ENCODE measurements around the gene PTGIR. TPM values are rescaled to one million over a fixed set of nuclear protein-coding genes. Genes with fewer than 3 reads are reported as not detected.

Gene PTGIR
- total RNA-seq, 1 experiment from 2014 or later, result 0.24 TPM

DNA sequence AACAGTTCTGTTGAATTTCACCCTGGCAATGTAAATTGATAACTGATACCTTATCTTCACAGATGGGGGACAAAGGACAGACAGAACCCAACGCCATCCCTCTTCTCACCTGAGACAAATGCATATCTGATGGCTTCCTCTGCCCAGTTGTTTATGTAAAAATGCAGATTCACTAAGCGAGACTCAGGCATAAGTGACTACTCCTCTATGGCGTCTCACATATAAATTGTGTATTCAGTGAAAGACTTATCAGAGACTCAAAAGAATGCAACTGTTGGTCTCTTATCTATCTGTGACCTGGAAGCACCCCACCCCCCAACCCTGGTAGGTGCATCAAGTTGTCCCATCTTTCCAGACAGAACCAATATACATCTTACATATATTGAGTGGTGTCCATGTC is 37.0 kb downstream of the PTGIR start:
- Mint-ChIP-seq H3K27ac (no peak overlapping the region), H3K36me3 (no peaks in the 10 kb centered on the region), H3K4me3 (no peak overlapping the region), H3K4me1 (no peaks in the 10 kb centered on the region), H3K9me3 (peaks cover 12% of the 10 kb centered on the region), H3K27me3 (ENCODE audit: low read depth) (no peaks in the 10 kb centered on the region; the same call in none of the 2 replicates)
- ChIA-PET CTCF (no interaction called here), POLR2A (interaction anchor here (0.7 kb wide), 1 partner anchor 13 kb away, joined by 3 read pairs; the partner anchor contains the start of gene CALM3)
- DNase-seq (ENCODE audit: low spot score) (no peak), ATAC-seq (no peak)
- TF ChIP-seq, protein P1, sequence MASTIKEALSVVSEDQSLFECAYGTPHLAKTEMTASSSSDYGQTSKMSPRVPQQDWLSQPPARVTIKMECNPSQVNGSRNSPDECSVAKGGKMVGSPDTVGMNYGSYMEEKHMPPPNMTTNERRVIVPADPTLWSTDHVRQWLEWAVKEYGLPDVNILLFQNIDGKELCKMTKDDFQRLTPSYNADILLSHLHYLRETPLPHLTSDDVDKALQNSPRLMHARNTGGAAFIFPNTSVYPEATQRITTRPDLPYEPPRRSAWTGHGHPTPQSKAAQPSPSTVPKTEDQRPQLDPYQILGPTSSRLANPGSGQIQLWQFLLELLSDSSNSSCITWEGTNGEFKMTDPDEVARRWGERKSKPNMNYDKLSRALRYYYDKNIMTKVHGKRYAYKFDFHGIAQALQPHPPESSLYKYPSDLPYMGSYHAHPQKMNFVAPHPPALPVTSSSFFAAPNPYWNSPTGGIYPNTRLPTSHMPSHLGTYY (CRISPR knock-in tag; IDR thresholded peaks at IDR 0.05), result no peak
- TF ChIP-seq SP1 (CRISPR knock-in tag; conservative IDR thresholded peaks at IDR 0.05) (no peak), FOXP1 (CRISPR knock-in tag; IDR thresholded peaks at IDR 0.05; ENCODE audit: borderline replicate concordance) (no peak), NR1H2 (CRISPR knock-in tag; IDR thresholded peaks at IDR 0.05) (no peak), CREB1 (CRISPR knock-in tag; IDR thresholded peaks at IDR 0.05) (no peak), FOXJ3 (CRISPR knock-in tag; IDR thresholded peaks at IDR 0.05; ENCODE audit: borderline replicate concordance) (no peak), ZNF317 (CRISPR knock-in tag; IDR thresholded peaks at IDR 0.05; ENCODE audit: borderline replicate concordance, low read depth) (no peak), ZNF263 (CRISPR knock-in tag; IDR thresholded peaks at IDR 0.05; ENCODE audit: low read depth) (no peak), PRRX2 (CRISPR knock-in tag; IDR thresholded peaks at IDR 0.05) (no peak), EMX1 (CRISPR knock-in tag; IDR thresholded peaks at IDR 0.05) (no peak), ZBTB21 (CRISPR knock-in tag; IDR thresholded peaks at IDR 0.05; ENCODE audit: borderline replicate concordance) (no peak), JAZF1 (CRISPR knock-in tag; IDR thresholded peaks at IDR 0.05) (no peak)
- TF ChIP-seq, protein P2, sequence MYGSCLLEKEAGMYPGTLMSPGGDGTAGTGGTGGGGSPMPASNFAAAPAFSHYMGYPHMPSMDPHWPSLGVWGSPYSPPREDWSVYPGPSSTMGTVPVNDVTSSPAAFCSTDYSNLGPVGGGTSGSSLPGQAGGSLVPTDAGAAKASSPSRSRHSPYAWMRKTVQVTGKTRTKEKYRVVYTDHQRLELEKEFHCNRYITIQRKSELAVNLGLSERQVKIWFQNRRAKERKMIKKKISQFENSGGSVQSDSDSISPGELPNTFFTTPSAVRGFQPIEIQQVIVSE (CRISPR knock-in tag; IDR thresholded peaks at IDR 0.05; ENCODE audit: borderline replicate concordance), result no peak
- TF ChIP-seq, protein P3, sequence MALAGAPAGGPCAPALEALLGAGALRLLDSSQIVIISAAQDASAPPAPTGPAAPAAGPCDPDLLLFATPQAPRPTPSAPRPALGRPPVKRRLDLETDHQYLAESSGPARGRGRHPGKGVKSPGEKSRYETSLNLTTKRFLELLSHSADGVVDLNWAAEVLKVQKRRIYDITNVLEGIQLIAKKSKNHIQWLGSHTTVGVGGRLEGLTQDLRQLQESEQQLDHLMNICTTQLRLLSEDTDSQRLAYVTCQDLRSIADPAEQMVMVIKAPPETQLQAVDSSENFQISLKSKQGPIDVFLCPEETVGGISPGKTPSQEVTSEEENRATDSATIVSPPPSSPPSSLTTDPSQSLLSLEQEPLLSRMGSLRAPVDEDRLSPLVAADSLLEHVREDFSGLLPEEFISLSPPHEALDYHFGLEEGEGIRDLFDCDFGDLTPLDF (CRISPR knock-in tag; IDR thresholded peaks at IDR 0.05), result no peak
- TF ChIP-seq, protein P4, sequence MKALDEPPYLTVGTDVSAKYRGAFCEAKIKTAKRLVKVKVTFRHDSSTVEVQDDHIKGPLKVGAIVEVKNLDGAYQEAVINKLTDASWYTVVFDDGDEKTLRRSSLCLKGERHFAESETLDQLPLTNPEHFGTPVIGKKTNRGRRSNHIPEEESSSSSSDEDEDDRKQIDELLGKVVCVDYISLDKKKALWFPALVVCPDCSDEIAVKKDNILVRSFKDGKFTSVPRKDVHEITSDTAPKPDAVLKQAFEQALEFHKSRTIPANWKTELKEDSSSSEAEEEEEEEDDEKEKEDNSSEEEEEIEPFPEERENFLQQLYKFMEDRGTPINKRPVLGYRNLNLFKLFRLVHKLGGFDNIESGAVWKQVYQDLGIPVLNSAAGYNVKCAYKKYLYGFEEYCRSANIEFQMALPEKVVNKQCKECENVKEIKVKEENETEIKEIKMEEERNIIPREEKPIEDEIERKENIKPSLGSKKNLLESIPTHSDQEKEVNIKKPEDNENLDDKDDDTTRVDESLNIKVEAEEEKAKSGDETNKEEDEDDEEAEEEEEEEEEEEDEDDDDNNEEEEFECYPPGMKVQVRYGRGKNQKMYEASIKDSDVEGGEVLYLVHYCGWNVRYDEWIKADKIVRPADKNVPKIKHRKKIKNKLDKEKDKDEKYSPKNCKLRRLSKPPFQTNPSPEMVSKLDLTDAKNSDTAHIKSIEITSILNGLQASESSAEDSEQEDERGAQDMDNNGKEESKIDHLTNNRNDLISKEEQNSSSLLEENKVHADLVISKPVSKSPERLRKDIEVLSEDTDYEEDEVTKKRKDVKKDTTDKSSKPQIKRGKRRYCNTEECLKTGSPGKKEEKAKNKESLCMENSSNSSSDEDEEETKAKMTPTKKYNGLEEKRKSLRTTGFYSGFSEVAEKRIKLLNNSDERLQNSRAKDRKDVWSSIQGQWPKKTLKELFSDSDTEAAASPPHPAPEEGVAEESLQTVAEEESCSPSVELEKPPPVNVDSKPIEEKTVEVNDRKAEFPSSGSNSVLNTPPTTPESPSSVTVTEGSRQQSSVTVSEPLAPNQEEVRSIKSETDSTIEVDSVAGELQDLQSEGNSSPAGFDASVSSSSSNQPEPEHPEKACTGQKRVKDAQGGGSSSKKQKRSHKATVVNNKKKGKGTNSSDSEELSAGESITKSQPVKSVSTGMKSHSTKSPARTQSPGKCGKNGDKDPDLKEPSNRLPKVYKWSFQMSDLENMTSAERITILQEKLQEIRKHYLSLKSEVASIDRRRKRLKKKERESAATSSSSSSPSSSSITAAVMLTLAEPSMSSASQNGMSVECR (CRISPR knock-in tag; IDR thresholded peaks at IDR 0.05; ENCODE audit: borderline replicate concordance), result no peak

DNA sequence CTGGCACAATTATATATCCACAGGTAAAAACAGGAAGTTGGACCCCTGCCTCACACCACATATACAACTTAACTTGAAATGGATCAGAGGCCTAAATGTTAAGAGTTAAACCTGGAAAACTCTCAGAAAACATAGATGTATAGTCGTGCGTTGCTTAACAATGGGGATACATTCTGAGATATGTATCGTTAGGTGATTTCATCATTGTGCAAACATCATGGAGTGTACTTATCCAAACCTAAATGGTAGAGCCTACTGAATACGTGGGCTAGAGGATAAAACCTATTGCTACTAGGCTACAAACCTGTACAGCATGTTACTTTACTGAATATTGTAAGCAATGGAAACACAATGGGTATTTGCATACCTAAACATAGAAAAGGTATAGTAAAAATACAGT is 38.6 kb downstream of the PTGIR start:
- no peak for DNase-seq (ENCODE audit: low spot score)
- ChIA-PET POLR2A (no interaction called here), CTCF (no interaction called here)
- Mint-ChIP-seq H3K27me3 (ENCODE audit: low read depth) (no peaks in the 10 kb centered on the region; the same call in none of the 2 replicates), H3K36me3 (no peaks in the 10 kb centered on the region), H3K4me3 (no peak overlapping the region), H3K27ac (no peak overlapping the region), H3K9me3 (peaks cover 11% of the 10 kb centered on the region), H3K4me1 (no peaks in the 10 kb centered on the region)
- TF ChIP-seq MYBL2 (CRISPR knock-in tag; IDR thresholded peaks at IDR 0.05) (no peak), ZNF416 (CRISPR knock-in tag; IDR thresholded peaks at IDR 0.05) (no peak), NFE2L1 (CRISPR knock-in tag; IDR thresholded peaks at IDR 0.05) (no peak), GRHL2 (CRISPR knock-in tag; IDR thresholded peaks at IDR 0.05; ENCODE audit: insufficient replicate concordance, severe bottlenecking) (no peak), NFATC4 (CRISPR knock-in tag; IDR thresholded peaks at IDR 0.05) (no peak), ZBTB21 (CRISPR knock-in tag; IDR thresholded peaks at IDR 0.05; ENCODE audit: borderline replicate concordance) (no peak), FOXJ3 (CRISPR knock-in tag; IDR thresholded peaks at IDR 0.05; ENCODE audit: borderline replicate concordance) (no peak), ZNF425 (CRISPR knock-in tag; conservative IDR thresholded peaks at IDR 0.05) (no peak), TCF7 (CRISPR knock-in tag; IDR thresholded peaks at IDR 0.05; ENCODE audit: low read depth) (no peak), RORB (CRISPR knock-in tag; IDR thresholded peaks at IDR 0.05) (no peak), EMX1 (CRISPR knock-in tag; IDR thresholded peaks at IDR 0.05) (no peak)
- TF ChIP-seq, protein P5, sequence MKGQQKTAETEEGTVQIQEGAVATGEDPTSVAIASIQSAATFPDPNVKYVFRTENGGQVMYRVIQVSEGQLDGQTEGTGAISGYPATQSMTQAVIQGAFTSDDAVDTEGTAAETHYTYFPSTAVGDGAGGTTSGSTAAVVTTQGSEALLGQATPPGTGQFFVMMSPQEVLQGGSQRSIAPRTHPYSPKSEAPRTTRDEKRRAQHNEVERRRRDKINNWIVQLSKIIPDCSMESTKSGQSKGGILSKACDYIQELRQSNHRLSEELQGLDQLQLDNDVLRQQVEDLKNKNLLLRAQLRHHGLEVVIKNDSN (CRISPR knock-in tag; IDR thresholded peaks at IDR 0.05), result no peak
- TF ChIP-seq, protein P6, sequence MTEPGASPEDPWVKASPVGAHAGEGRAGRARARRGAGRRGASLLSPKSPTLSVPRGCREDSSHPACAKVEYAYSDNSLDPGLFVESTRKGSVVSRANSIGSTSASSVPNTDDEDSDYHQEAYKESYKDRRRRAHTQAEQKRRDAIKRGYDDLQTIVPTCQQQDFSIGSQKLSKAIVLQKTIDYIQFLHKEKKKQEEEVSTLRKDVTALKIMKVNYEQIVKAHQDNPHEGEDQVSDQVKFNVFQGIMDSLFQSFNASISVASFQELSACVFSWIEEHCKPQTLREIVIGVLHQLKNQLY (CRISPR knock-in tag; IDR thresholded peaks at IDR 0.05), result no peak
- ATAC-seq, result no peak
